ENCODE measurements around the gene RSPH3. TPM values are rescaled to one million over a fixed set of nuclear protein-coding genes. Genes with fewer than 3 reads are reported as not detected.

The RSPH3 gene
- total RNA-seq, 2 experiments from 2014 or later: 2.4 to 2.9 TPM

Other genes with a start within 250 kb of the RSPH3 start
- gene EZR, start 180.8 kb downstream of the RSPH3 start, total RNA-seq: 100 to 1,000 TPM; 201 to 210 TPM
- gene TAGAP, start 44.8 kb upstream of the RSPH3 start, total RNA-seq: 10 to 100 TPM; 60.3 to 67.9 TPM
- not detected for gene FNDC1, start 169.2 kb upstream of the RSPH3 start, total RNA-seq

All from activated CD4-positive, alpha-beta T cell treated with anti-CD3 and anti-CD28 coated beads, Interleukin-2, amount 10 ng/mL, durations not matched to agents 7 days and 5 days (primary cell).